SK-N-MC (cell line): ENCODE results near the gene ETFDH.

ENCODE experiments used
- EZH2 ChIP-seq: fragments of 200-600 bp; sonication (generic); IDR thresholded peaks from one replicate; pipeline ENCODE4 v1.6.1; 2017; ENCODE audit warnings: antibody characterized with exemption
- FOXP2 ChIP-seq: optimal IDR thresholded peaks from 2 replicates; pipeline ENCODE3; 2011; ENCODE audit warnings: mild to moderate bottlenecking, moderate library complexity; ENCODE audit not compliant: insufficient read depth; ENCODE audit errors: extremely low read length, control extremely low read depth

DNA sequence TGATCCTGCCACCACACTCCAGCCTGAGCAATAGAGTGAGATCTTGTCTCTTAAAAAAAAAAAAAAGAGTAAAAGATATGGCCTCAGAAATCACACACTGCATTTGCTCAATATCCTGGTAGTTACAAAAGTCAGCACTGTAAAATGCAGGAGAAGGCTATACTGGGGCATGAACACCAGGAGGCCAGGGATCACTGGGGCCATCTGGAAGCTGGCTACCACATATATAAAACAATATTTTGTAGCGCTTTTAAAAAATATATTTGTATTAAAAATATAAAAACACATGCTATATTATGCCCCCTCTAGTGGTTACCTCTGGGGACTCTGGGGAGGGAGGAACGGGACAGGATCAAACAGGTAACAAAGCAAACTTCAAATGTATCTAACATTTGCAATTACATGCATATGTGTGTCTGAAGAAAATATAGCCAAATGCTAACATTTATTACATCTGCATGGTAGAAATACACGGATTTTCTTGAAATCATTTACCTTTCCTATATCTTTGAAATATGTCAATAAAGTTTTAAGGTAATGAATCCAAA is 4.4 kb upstream of the ETFDH start:
- TF ChIP-seq FOXP2 (no peak), EZH2 (no peak)
